Keratinocyte (primary cell): Measurements from ENCODE around the gene PNPLA7.

ENCODE experiments used
- EZH2 ChIP-seq: IDR thresholded peaks from one replicate; pipeline ENCODE4 v1.6.1; 2012; ENCODE audit warnings: inconsistent platforms, mild to moderate bottlenecking, low read length, moderate library complexity
- TF ChIP-seq, protein P1 (sequence below), 3 experiments: IDR thresholded peaks in 1 of 3; conservative IDR thresholded peaks in 1 of 3; optimal IDR thresholded peaks in 1 of 3; 2 replicates in 2 of 3; 3 replicates in 1 of 3; pipeline versions ENCODE3 to v1.5.1; 2011; ENCODE audit warnings: low read length in 3 of 3, mild to moderate bottlenecking in 3 of 3, moderate library complexity in 2 of 3, control low read depth in 1 of 3, inconsistent platforms in 1 of 3; ENCODE audit not compliant: insufficient read depth in 2 of 3; ENCODE audit errors: extremely low read depth in 1 of 3

DNA sequence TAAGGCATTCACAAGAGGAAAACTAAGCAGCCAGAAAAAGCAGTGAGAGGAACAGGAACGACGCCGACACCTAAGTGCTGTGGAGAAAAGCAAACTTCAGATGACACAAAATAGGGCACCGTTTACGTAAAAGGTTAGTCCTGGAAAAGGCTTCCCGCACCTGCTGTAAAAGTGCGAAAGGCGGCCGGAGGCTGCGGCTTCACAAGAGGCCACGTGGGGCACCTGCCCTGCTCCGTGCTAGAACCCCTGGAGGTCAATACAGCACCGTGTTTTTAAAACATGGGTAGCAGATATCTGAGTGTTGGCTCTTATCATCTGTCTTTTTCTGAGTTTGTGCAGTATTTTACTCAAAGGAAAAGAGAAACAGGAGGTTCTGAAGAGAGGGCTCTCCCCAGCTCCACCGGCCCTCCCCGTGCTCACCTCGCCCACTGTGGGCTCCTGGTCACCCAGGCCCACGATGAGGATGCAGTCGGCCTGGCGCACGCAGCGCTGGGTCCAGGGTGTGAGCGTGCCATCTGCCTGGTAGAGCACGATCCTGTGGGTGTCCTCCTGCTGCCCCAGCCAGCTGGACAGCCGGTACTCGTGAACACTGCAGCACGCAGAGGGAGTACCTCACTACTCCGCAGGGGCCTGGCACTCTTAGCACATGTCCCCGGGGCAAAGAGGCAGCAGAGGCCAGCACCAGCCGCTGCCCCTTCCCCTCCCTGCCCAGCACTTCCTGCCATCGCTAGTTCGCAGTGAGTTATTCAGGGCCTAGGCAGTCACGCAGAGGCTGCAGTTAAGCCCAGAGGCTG is 70.1 kb downstream of the PNPLA7 start:
- TF ChIP-seq, protein P1, sequence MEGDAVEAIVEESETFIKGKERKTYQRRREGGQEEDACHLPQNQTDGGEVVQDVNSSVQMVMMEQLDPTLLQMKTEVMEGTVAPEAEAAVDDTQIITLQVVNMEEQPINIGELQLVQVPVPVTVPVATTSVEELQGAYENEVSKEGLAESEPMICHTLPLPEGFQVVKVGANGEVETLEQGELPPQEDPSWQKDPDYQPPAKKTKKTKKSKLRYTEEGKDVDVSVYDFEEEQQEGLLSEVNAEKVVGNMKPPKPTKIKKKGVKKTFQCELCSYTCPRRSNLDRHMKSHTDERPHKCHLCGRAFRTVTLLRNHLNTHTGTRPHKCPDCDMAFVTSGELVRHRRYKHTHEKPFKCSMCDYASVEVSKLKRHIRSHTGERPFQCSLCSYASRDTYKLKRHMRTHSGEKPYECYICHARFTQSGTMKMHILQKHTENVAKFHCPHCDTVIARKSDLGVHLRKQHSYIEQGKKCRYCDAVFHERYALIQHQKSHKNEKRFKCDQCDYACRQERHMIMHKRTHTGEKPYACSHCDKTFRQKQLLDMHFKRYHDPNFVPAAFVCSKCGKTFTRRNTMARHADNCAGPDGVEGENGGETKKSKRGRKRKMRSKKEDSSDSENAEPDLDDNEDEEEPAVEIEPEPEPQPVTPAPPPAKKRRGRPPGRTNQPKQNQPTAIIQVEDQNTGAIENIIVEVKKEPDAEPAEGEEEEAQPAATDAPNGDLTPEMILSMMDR (optimal IDR thresholded peaks at IDR 0.05 in 1 of 3, IDR thresholded peaks at IDR 0.05 in 1 of 3, conservative IDR thresholded peaks at IDR 0.05 in 1 of 3; ENCODE audit: extremely low read depth in 1 of 3, insufficient read depth in 2 of 3, low read length in 3 of 3) = no peak
- no peak for TF ChIP-seq EZH2
